Activated T-cell treated with anti-CD3 and anti-CD28 coated beads, Interleukin-2, amount 50 U/mL, for 48 hours (primary cell): ENCODE data around the gene OBSCN.

Experiments
- DNase-seq, 2 experiments: peaks; one replicate each; pipeline ENCODE4 v3.0.0-alpha.2; 2020

Gene OBSCN

DNA sequence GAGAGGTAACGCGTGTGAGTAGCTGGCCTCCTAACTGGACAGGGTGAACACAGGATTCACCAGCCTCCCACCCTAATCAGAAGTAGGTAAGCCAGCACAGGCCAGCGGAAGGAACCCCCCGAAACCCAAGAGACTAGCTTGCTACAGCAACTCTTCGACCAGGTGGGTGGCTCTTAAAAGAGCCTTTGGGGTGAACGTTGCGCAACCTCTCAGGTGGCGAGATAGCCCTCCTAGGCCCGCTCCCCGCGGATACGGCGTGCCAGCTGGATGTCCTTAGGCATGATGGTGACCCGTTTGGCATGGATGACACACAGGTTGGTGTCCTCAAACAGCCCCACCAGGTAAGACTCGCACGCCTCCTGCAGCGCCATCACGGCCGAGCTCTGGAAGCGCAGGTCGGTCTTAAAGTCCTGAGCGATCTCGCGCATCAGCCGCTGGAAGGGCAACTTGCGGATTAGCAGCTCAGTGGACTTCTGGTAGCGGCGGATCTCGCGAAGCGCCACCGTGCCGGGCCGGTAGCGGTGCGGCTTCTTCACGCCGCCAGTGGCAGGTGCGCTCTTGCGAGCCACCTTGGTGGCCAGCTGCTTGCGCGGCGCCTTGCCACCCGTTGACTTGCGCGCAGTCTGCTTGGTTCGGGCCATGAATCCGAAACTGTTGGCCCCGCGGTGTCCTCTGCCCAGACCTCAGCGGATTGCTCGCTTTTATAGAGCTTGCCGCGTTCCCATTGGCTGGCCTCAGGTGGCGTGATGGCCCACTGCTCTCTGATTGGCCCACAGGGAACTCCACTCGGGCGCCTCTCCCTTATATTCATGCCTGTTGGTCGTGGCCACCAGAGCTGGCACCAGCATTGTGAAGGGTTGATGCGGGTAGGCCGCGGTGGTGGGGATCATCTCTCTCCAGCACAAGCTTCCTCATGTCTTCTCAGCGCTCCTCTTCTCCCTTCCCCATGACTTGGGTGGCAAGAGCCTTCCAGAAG lies 217.1 kb downstream of the OBSCN start:
- DNase-seq, result no peak

DNA sequence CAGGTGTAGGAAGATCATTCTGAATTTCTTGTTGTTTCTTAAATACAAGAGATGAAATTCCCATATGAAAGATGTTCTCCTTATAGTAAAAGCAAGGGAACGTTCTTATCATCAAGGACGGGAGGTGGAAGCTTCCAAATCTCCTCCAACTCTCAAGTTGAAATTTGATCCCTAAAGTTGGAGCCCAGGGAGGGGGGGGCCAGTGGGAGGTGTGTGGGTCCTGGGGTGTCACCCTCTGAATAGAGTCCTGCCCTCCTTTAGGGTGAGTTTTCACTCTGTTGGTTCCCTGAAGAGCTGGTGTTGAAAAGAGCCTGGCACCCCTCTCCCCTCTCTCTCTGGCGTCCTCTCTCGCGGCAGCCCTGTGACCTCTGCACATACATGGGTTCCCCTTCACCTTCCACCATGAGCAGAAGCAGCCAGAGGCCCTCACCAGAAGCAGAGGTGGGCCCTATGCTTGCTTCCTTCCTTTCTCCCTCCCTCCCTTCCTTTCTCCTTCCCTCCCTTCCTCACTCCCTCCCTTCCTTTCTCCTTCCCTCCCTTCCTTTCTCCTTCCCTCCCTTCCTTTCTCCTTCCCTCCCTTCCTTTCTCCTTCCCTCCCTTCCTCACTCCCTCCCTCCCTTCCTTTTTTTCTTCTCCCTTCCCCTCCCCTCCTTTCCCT lies 218.8 kb downstream of the OBSCN start:
- DNase-seq, result no peak

GRCh38 chr1:228428412-228428811 lies 220.6 kb downstream of the OBSCN start:
- DNase-seq, result no peak
